Fibroblast of lung (primary cell): ENCODE measurements around the gene MOCOS. TPM values are rescaled to one million over a fixed set of nuclear protein-coding genes. Genes with fewer than 3 reads are reported as not detected.
"Not testable (repeated sequence)": the region's sequence is repeated elsewhere in the genome, so short reads cannot be mapped to it uniquely, and the experiment has no call there.

Source experiments
- DNase-seq, 2 donors: peaks; one replicate each; pipeline versions ENCODE4 v3.0.0 to v3.0.0-alpha.2; 2010; ENCODE audit warnings: low read depth in 2 of 2
- H2AFZ ChIP-seq: 2 replicates; pipeline ENCODE4 v1.5.1; 2012; ENCODE audit warnings: low read length, control low read depth, inconsistent platforms
- H3K27ac ChIP-seq: 2 replicates; pipeline ENCODE4 v1.5.1; 2011; ENCODE audit warnings: low read length, control low read depth; ENCODE audit not compliant: insufficient read depth
- H3K27me3 ChIP-seq: 2 replicates; pipeline ENCODE4 v1.5.1; 2011; ENCODE audit warnings: mild to moderate bottlenecking, low read length; ENCODE audit not compliant: control insufficient read depth, insufficient read depth
- H3K36me3 ChIP-seq: 2 replicates; pipeline ENCODE4 v1.5.1; 2011; ENCODE audit warnings: low read length; ENCODE audit not compliant: control insufficient read depth, insufficient read depth
- H3K4me1 ChIP-seq: 2 replicates; pipeline ENCODE4 v1.5.1; 2011; ENCODE audit warnings: low read length; ENCODE audit not compliant: control insufficient read depth, insufficient read depth; ENCODE audit errors: extremely low read depth
- H3K4me2 ChIP-seq: 2 replicates; pipeline ENCODE4 v1.5.1; 2011; ENCODE audit warnings: low read length, control low read depth; ENCODE audit not compliant: insufficient read depth; ENCODE audit errors: extremely low read depth
- H3K4me3 ChIP-seq, 4 experiments: fragments of 200-600 bp in 1 of 4; sonication (generic) in 1 of 4; replicated peaks in 1 of 4; 2 replicates each; pipeline ENCODE4 v1.5.1; 2011 to 2016; ENCODE audit warnings: low read length in 4 of 4, low read depth in 3 of 4, mild to moderate bottlenecking in 3 of 4, control low read depth in 2 of 4, inconsistent platforms in 1 of 4, mixed read lengths in 1 of 4; ENCODE audit not compliant: insufficient read depth in 1 of 4; ENCODE audit errors: control extremely low read depth in 1 of 4
- H3K79me2 ChIP-seq: 2 replicates; pipeline ENCODE4 v1.5.1; 2012; ENCODE audit warnings: mild to moderate bottlenecking, low read length, inconsistent platforms; ENCODE audit not compliant: control insufficient read depth, insufficient read depth
- H3K9ac ChIP-seq: 2 replicates; pipeline ENCODE4 v1.5.1; 2011; ENCODE audit warnings: mild to moderate bottlenecking, low read length, control low read depth; ENCODE audit not compliant: insufficient read depth
- H3K9me3 ChIP-seq: 2 replicates; pipeline ENCODE4 v1.5.1; 2012; ENCODE audit warnings: low read depth, low read length; ENCODE audit not compliant: control insufficient read depth, insufficient read depth
- H4K20me1 ChIP-seq: 2 replicates; pipeline ENCODE4 v1.5.1; 2011; ENCODE audit warnings: low read length; ENCODE audit not compliant: control insufficient read depth, insufficient read depth; ENCODE audit errors: extremely low read depth
- CTCF ChIP-seq, 2 donors: IDR thresholded peaks in 1 of 2; conservative IDR thresholded peaks in 1 of 2; 1 replicate in 1 of 2; 2 replicates in 1 of 2; pipeline ENCODE4 v1.5.1; 2011 to 2012; ENCODE audit warnings: low read length in 2 of 2, control low read depth in 1 of 2, inconsistent platforms in 1 of 2, low read depth in 1 of 2, mild to moderate bottlenecking in 1 of 2
- EZH2 ChIP-seq: IDR thresholded peaks from 2 replicates; pipeline ENCODE4 v1.5.1; 2012; ENCODE audit warnings: low read length, control low read depth, mild to moderate bottlenecking; ENCODE audit errors: missing control alignments
- polyA plus RNA-seq, 2 donors: library from polyadenylated mRNA; depleted of rRNA in 1 of 2; stranded (reverse) in 1 of 2; unstranded in 1 of 2; fragments of >200 nt; gene quantifications; 2 replicates each; pipeline ENCODE4 v1.2.1, GENCODE V29; 2011 to 2012; ENCODE audit warnings: missing spikeins in 1 of 2
- total RNA-seq: library from RNA; depleted of rRNA; stranded (reverse); fragments of >200 nt; gene quantifications from 2 replicates; pipeline ENCODE4 v1.2.1, GENCODE V29; 2014

The MOCOS gene
- total and polyA plus RNA-seq, 2 donors (not counting 1 experiment from before 2014, with no cell fraction given): 2.0 to 13.9 TPM

GRCh38 chr18:36160959-36161371, 26.3 kb upstream of the MOCOS start:
- H3K27ac ChIP-seq: no peak overlapping the region
- no peak overlapping the region for H2AFZ ChIP-seq
- peaks cover 12% of the 10 kb centered on the region for H3K36me3 ChIP-seq
- no peaks in the 10 kb centered on the region for H3K9me3 ChIP-seq
- TF ChIP-seq EZH2 (no peak), CTCF (conservative IDR thresholded peaks at IDR 0.05 in 1 of 2, IDR thresholded peaks at IDR 0.05 in 1 of 2; ENCODE audit: low read depth in 1 of 2, low read length in 2 of 2) (no peak)
- no peak overlapping the region for H3K4me3 ChIP-seq
- peaks cover 21% of the 10 kb centered on the region for H3K4me1 ChIP-seq
- no peak overlapping the region for H3K4me2 ChIP-seq
- H3K79me2 ChIP-seq: no peaks in the 10 kb centered on the region
- H4K20me1 ChIP-seq: no peaks in the 10 kb centered on the region
- no peak overlapping the region for H3K9ac ChIP-seq
- DNase-seq: no peak
- no peaks in the 10 kb centered on the region for H3K27me3 ChIP-seq

DNA sequence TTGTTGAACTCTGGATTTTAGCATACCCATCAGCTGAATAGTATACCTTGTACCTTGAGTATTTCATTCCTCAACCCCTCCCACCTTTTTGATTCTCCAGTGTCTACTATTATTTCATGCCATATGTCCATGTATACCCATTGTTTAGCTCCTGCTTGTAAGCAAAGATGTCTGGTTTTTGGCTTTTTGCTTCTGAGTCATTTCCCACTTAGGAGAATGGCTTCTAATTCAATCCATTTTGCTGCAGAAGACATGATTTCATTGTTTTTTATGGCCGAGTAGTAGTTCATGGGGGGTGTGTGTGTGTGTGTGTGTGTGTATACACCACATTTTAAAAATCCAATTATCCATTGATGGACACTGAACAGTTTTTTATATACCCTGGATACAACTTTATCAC, 24.3 kb upstream of the MOCOS start:
- H3K9me3 ChIP-seq: no peaks in the 10 kb centered on the region
- no peak for TF ChIP-seq CTCF (conservative IDR thresholded peaks at IDR 0.05 in 1 of 2, IDR thresholded peaks at IDR 0.05 in 1 of 2; ENCODE audit: low read depth in 1 of 2, low read length in 2 of 2)
- TF ChIP-seq EZH2: no peak
- H3K4me1 ChIP-seq: peaks cover 8% of the 10 kb centered on the region
- no peak overlapping the region for H3K4me2 ChIP-seq
- no peak overlapping the region for H2AFZ ChIP-seq
- H3K27me3 ChIP-seq: no peaks in the 10 kb centered on the region
- peaks cover 13% of the 10 kb centered on the region for H3K36me3 ChIP-seq
- no peak overlapping the region for H3K9ac ChIP-seq
- no peaks in the 10 kb centered on the region for H3K79me2 ChIP-seq
- no peak overlapping the region for H3K4me3 ChIP-seq
- H3K27ac ChIP-seq: no peak overlapping the region
- peak in 1 of 2 donors; percentile 43 for DNase-seq
- H4K20me1 ChIP-seq: no peaks in the 10 kb centered on the region

- H3K36me3 ChIP-seq: peaks cover 10% of the 10 kb centered on the region
Measured at GRCh38 chr18:36167692-36168218, 19.5 kb upstream of the MOCOS start.

DNA sequence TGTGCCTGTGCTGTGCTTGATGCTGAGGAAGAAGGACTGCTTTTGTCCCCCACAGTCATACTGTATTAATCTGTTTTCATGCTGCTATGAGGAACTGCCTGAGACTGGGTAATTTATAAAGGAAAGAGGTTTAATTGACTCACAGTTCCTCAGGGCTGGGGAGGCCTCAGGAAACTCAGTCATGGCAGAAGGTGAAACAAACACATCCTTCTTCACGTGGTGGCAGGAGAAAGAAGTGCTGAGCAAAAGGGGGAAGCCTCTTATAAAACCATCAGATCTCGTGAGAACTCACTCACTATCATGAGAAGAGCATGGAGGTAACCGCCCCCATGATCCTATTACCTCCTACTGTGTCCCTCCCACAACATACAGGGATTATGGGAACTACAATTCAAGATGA, 19.0 kb upstream of the MOCOS start:
- not testable (repeated sequence) for H3K27me3 ChIP-seq, H3K4me2 ChIP-seq, H3K4me3 ChIP-seq, H3K36me3 ChIP-seq, H4K20me1 ChIP-seq, H3K9me3 ChIP-seq, H3K79me2 ChIP-seq, H2AFZ ChIP-seq, H3K27ac ChIP-seq, DNase-seq, H3K4me1 ChIP-seq, H3K9ac ChIP-seq

More at GRCh38 chr18:36167692-36168218, 19.5 kb upstream of the MOCOS start:
- Histone ChIP-seq H2AFZ (no peak overlapping the region), H3K27ac (no peak overlapping the region), H3K79me2 (no peaks in the 10 kb centered on the region), H3K4me1 (no peaks in the 10 kb centered on the region), H3K4me3 (no peak overlapping the region), H3K27me3 (no peaks in the 10 kb centered on the region), H3K4me2 (no peak overlapping the region), H4K20me1 (no peaks in the 10 kb centered on the region), H3K9me3 (no peaks in the 10 kb centered on the region), H3K9ac (no peak overlapping the region)
- no peak for TF ChIP-seq EZH2
- no peak for TF ChIP-seq CTCF (conservative IDR thresholded peaks at IDR 0.05 in 1 of 2, IDR thresholded peaks at IDR 0.05 in 1 of 2; ENCODE audit: low read depth in 1 of 2, low read length in 2 of 2)
- no peak for DNase-seq
